GM12864 (cell line): ENCODE data around the gene OSBPL10.
A peak's percentile ranks its signal among the peaks of the same experiment; 100 is the strongest.

ENCODE experiments used
- DNase-seq: peaks from one replicate; pipeline ENCODE4 v3.0.0-alpha.2; 2011; ENCODE audit warnings: low read depth
- H3K4me3 ChIP-seq: 2 replicates; pipeline ENCODE4 v1.5.1; 2011; ENCODE audit warnings: mild to moderate bottlenecking, low read depth, low read length, control low read depth
- TF ChIP-seq, protein P1 (sequence below): IDR thresholded peaks from 2 replicates; pipeline ENCODE4 v1.5.1; 2011; ENCODE audit warnings: low read depth, mild to moderate bottlenecking, moderate library complexity, low read length, control low read depth, inconsistent platforms; ENCODE audit errors: missing control alignments

Gene OSBPL10

DNA sequence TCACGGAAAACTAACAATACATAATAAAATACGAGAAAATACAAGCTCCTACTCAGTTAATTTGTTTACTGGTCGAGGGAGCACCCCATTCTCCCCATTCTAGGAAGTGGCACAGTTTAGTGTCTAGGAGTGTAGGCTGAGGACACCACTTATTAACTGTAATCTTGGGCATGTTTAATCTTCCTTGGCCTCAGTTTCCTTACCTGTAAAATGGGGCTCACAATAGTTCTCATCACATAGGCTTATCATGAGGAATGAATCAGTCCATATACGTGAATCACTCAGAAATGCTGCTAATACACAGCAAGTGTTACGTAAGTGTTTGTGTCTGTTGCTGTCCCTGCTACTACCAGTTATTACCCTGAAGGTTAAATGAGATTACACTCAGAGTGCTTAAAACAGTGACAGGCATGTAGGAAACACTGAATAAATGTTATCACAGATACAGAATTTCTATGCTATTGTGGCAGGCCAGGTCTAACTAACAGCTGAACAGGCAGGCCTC, 210.2 kb downstream of the OSBPL10 start:
- H3K4me3 ChIP-seq, result no peak overlapping the region
- TF ChIP-seq, protein P1, sequence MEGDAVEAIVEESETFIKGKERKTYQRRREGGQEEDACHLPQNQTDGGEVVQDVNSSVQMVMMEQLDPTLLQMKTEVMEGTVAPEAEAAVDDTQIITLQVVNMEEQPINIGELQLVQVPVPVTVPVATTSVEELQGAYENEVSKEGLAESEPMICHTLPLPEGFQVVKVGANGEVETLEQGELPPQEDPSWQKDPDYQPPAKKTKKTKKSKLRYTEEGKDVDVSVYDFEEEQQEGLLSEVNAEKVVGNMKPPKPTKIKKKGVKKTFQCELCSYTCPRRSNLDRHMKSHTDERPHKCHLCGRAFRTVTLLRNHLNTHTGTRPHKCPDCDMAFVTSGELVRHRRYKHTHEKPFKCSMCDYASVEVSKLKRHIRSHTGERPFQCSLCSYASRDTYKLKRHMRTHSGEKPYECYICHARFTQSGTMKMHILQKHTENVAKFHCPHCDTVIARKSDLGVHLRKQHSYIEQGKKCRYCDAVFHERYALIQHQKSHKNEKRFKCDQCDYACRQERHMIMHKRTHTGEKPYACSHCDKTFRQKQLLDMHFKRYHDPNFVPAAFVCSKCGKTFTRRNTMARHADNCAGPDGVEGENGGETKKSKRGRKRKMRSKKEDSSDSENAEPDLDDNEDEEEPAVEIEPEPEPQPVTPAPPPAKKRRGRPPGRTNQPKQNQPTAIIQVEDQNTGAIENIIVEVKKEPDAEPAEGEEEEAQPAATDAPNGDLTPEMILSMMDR, result no peak
- no peak for DNase-seq

DNA sequence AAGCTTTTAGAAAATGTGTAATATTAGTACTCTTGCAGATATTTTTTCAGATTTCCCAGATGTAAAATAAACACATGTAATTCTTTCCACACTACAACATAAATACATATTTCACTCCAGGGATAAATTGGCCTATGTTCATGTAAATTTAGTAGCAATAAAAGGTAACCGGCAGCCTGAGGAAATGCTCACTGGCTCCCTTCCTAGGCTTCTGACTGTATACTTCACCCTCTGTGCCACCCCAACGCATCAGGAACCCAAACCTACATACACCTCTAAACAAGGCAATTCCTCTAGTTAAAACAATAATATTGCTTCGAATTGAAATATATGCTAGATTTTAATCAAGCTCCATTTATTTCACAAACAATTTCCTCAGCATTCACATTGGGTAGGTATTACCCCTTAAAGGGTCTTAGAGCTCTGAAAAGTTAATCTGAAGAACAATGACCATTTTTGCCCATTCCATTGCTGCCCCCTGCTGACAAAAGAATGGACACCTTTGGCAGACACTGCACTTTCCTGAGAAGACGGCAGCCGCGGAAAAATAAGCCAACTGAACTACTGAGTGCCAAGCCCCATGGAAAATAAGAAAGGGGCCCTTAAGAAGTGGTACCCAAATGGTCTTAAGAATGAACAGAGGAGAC, 212.5 kb downstream of the OSBPL10 start:
- TF ChIP-seq, protein P1, result peak; percentile 39
- no peak overlapping the region for H3K4me3 ChIP-seq
- DNase-seq, result peak; percentile 7

DNA sequence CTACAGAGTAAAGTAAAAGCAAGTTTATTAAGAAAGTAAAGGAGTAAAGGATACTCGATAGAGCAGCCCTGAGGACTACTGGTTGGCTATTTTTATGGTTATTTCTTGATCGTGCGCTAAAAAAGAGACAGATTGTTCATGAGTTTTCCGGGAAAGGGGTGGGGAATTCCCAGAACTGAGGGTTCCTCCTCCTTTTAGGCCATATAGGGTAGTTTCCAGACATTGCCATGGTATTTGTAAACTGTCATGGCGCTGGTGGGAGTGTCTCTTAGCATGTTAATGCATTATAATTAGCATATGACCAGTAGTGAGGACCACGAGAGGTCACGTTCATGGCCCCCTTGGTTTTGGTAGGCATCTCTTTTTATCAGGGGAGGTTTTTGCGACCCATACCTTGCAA, 213.1 kb downstream of the OSBPL10 start:
- no peak for DNase-seq
- H3K4me3 ChIP-seq, result no peak overlapping the region
- TF ChIP-seq, protein P1, result no peak

DNA sequence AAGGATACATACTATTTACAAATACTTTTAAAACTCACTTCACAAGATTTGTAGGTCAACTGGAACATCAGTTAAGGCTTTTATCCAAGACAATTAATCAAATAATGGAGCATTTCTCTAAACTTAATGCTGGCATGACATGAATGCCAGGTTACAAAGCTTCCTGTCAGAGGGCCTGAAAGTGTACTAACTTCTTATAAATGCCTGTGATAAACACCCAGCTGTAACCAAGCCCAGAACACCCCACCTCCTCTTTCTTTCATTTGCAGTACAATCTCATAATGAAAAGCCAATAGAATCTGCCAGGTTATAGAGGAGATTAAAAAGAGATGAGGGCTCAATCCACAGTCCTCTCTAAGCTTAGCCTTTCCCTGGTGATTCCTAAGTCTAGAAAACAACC, 214.4 kb downstream of the OSBPL10 start:
- TF ChIP-seq, protein P1, result no peak
- no peak for DNase-seq
- H3K4me3 ChIP-seq, result no peak overlapping the region

DNA sequence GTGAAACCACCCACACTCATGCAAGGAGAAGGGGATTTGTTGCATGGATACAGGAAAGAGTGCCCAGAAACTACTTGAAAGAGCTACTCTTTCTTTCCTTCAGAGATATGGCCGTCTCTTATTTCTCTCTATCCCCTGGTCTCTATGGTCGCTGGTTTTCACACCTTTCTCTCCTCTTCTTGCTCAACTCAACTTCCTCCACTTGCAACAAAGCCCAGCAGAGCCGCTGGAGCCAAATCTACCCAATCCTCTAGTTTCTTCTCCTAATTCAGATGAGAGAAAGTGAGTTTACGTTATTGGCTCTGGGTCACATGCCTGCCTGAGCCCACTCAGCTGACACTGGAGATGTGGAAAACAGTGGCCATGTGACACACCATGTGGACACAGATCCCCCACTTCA, 215.2 kb downstream of the OSBPL10 start:
- no peak overlapping the region for H3K4me3 ChIP-seq
- TF ChIP-seq, protein P1, result no peak
- no peak for DNase-seq

DNA sequence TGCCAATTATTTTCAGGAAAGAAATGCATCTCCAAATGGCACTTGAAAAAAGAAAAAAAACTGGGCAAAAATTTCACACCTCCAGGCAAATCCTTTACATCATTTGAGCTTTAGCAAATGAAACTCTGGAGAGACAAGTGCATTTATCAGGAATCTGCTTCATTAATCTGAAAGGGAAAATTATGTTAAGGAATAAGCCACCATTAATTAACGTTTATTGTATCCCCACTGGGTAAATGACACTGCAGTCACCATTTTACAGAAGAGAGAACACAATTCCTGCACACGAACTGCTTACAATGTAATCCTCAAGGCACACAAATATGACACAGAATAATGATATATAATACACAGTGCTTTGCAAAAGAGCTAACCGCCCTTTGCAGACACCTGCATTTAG, 217.3 kb downstream of the OSBPL10 start:
- no peak overlapping the region for H3K4me3 ChIP-seq
- DNase-seq, result no peak
- TF ChIP-seq, protein P1, result no peak

DNA sequence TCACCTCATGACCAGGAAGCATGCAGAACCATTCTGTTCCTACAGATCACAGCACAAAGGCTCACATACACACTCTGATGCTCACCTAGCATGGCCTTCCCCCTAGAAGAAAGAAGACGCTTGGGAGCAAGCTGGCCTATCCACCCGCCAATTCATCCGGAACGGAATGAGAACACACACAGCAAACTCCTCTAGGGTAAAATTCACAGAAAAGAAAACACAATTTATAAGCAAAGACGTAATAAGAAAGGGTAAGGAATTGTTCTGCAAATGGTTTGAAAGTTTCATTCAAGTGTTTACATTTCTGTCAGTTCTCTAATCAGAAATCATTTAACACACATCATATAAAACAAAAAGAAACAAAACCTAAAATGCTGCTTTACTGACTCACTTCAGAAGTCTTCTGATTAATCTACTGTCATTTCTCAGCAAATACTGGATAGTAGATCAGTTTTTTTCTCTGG, 218.1 kb downstream of the OSBPL10 start:
- TF ChIP-seq, protein P1, result no peak
- H3K4me3 ChIP-seq, result no peak overlapping the region
- no peak for DNase-seq
